Measurements from ENCODE around the gene ANKFN1.

Gene ANKFN1

GRCh38 chr17:56351675-56352074 is 198.4 kb downstream of the ANKFN1 start:
- in situ Hi-C loops (cut with MboI; ENCODE audit: low sequenced_read_pairs, unreplicated experiment), result no loop called here
- no peak for DNase-seq (ENCODE audit: low spot score)
- no peak for TF ChIP-seq CTCF (IDR thresholded peaks at IDR 0.05; ENCODE audit: borderline replicate concordance, control extremely low read depth, extremely low read depth, insufficient read depth, missing control alignments)

GRCh38 chr17:56358651-56359050 is 205.4 kb downstream of the ANKFN1 start:
- in situ Hi-C loops (cut with MboI; ENCODE audit: low sequenced_read_pairs, unreplicated experiment), result no loop called here
- DNase-seq (ENCODE audit: low spot score), result no peak
- TF ChIP-seq CTCF (IDR thresholded peaks at IDR 0.05; ENCODE audit: borderline replicate concordance, control extremely low read depth, extremely low read depth, insufficient read depth, missing control alignments), result no peak

- DNase-seq (ENCODE audit: low spot score), result no peak
- TF ChIP-seq CTCF (IDR thresholded peaks at IDR 0.05; ENCODE audit: borderline replicate concordance, control extremely low read depth, extremely low read depth, insufficient read depth, missing control alignments), result no peak
- in situ Hi-C loops (cut with MboI; ENCODE audit: low sequenced_read_pairs, unreplicated experiment), result no loop called here
Observed at GRCh38 chr17:56359518-56359917, 206.2 kb downstream of the ANKFN1 start.

- no peak for DNase-seq (ENCODE audit: low spot score)
- in situ Hi-C loops (cut with MboI; ENCODE audit: low sequenced_read_pairs, unreplicated experiment), result no loop called here
- TF ChIP-seq CTCF (IDR thresholded peaks at IDR 0.05; ENCODE audit: borderline replicate concordance, control extremely low read depth, extremely low read depth, insufficient read depth, missing control alignments), result no peak
Observed at GRCh38 chr17:56367366-56367765, 214.1 kb downstream of the ANKFN1 start.

GRCh38 chr17:56373981-56374833 is 220.9 kb downstream of the ANKFN1 start:
- DNase-seq (ENCODE audit: low spot score), result no peak
- in situ Hi-C loops (cut with MboI; ENCODE audit: low sequenced_read_pairs, unreplicated experiment), result no loop called here
- TF ChIP-seq CTCF (IDR thresholded peaks at IDR 0.05; ENCODE audit: borderline replicate concordance, control extremely low read depth, extremely low read depth, insufficient read depth, missing control alignments), result no peak

- no peak for DNase-seq (ENCODE audit: low spot score)
- in situ Hi-C loops (cut with MboI; ENCODE audit: low sequenced_read_pairs, unreplicated experiment), result no loop called here
Observed at GRCh38 chr17:56389356-56389755, 236.1 kb downstream of the ANKFN1 start.

More at GRCh38 chr17:56389356-56389755, 236.1 kb downstream of the ANKFN1 start:
- no peak for TF ChIP-seq CTCF (IDR thresholded peaks at IDR 0.05; ENCODE audit: borderline replicate concordance, control extremely low read depth, extremely low read depth, insufficient read depth, missing control alignments)

All from GM13976 (cell line).